Tibial nerve (tissue), 4 donors: ENCODE results near the gene BMP7.

Experiments
- CTCF ChIP-seq, 5 experiments: fragments of 200-600 bp in 3 of 5; fragments of 450-650 bp in 2 of 5; sonication (generic) in 3 of 5; IDR thresholded peaks; one replicate each; pipeline ENCODE4 v1.5.1; 2016 to 2019; ENCODE audit warnings: antibody characterized with exemption in 5 of 5, mild to moderate bottlenecking in 3 of 5, moderate library complexity in 2 of 5
- EP300 ChIP-seq, 2 donors: sonication (generic); formaldehyde crosslinking; IDR thresholded peaks; one replicate each; pipeline ENCODE4 v1.6.1; 2017; ENCODE audit warnings: antibody characterized with exemption in 2 of 2, mild to moderate bottlenecking in 1 of 2
- POLR2A ChIP-seq, 2 donors: fragments of 450-650 bp; IDR thresholded peaks; one replicate each; pipeline ENCODE4 v1.6.1; 2017; ENCODE audit warnings: antibody characterized with exemption in 2 of 2, mild to moderate bottlenecking in 2 of 2, moderate library complexity in 2 of 2

DNA sequence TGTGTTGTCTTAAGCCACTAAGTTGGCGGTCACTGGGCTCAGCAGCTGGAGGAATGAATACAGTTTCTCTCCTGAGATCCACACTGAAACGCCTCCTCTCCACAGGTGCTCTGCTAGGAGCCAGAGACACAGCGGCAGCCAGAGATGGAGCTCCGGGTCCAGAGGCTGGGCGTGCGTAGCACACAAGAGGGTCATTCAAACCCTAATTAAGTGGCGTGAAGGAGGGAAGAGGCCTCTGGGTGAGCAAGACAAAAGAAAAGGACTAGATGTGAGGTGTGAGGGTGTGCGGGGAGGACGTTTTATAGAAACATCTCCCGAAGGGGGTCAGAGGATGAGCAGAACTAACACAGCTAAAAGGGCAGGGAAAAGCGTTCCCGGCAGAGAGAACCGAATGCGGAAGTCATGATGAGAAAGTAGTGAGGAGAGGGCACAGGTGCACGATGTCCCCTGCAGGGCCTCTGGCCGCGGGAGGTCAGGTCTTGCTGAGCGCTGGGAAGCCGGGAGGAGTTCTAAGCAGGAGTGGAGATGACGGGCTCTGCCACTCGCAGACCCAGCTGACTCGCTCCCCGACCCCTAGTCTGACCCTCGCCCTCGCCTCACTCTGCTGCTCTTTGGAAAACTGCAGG lies 54.4 kb downstream of the BMP7 start:
- TF ChIP-seq POLR2A (IDR thresholded peaks at IDR 0.05), result no peak
- no peak for TF ChIP-seq CTCF (IDR thresholded peaks at IDR 0.05)
- TF ChIP-seq EP300 (IDR thresholded peaks at IDR 0.05), result no peak
